ENCODE results near the gene CMPK2.

The CMPK2 gene

DNA sequence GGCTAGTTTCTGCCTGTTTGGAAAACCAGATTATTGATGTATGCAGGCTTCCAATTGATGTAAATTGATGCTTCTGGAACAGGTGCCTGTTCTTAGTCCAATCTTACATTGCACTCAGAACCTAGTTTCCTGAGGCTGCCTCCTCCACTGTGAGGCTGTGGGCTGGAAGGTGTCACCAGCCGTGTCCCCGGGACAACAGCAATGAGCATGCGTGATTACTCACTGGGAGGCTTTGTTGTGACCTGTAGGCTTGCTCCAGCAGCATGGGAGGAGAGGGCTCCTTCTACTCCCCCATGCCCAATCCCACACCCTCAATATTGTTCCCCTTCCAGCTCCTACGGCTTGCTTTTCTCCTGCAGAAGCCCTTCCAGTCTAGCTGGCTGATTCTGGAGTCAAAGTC, 23.0 kb upstream of the CMPK2 start:
- Histone ChIP-seq H3K27ac (ENCODE audit: extremely low read depth, low read depth, low read length) (no peak overlapping the region), H3K4me3 (ENCODE audit: low read depth, low read length) (no peak overlapping the region), H3K9me3 (ENCODE audit: control insufficient read depth, insufficient read depth, low read depth, low read length) (no peaks in the 10 kb centered on the region), H3K4me1 (ENCODE audit: control insufficient read depth, insufficient read depth, low read length) (no peaks in the 10 kb centered on the region), H3K36me3 (ENCODE audit: control insufficient read depth in 2 of 2, insufficient read depth in 1 of 2, low read length in 2 of 2) (no peaks in the 10 kb centered on the region)
- TF ChIP-seq SP7 (tag by site-specific recombination; IDR thresholded peaks at IDR 0.05), result no peak
- TF ChIP-seq HOXD13 (CRISPR knock-in tag; IDR thresholded peaks at IDR 0.05; ENCODE audit: borderline replicate concordance), result no peak
- no peak for TF ChIP-seq ZNF580 (tag by site-specific recombination; IDR thresholded peaks at IDR 0.05)
- no peak for TF ChIP-seq ZNF521 (tag by site-specific recombination; IDR thresholded peaks at IDR 0.05)
- TF ChIP-seq ZSCAN16 (tag by site-specific recombination; IDR thresholded peaks at IDR 0.05), result no peak
- TF ChIP-seq ZNF140 (tag by site-specific recombination; IDR thresholded peaks at IDR 0.05), result no peak
- no peak for TF ChIP-seq ZNF600 (tag by site-specific recombination; IDR thresholded peaks at IDR 0.05)
- no peak for TF ChIP-seq ZSCAN23 (tag by site-specific recombination; IDR thresholded peaks at IDR 0.05)
- no peak for TF ChIP-seq ZNF621 (tag by site-specific recombination; IDR thresholded peaks at IDR 0.05)
- no peak for TF ChIP-seq ZFP37 (tag by site-specific recombination; IDR thresholded peaks at IDR 0.05)
- no peak for TF ChIP-seq ZNF518A (tag by site-specific recombination; conservative IDR thresholded peaks at IDR 0.05; ENCODE audit: low read depth)
- TF ChIP-seq TRIM28 (IDR thresholded peaks at IDR 0.05; ENCODE audit: borderline replicate concordance, low read length), result no peak
- no peak for TF ChIP-seq ZBTB20 (tag by site-specific recombination; IDR thresholded peaks at IDR 0.05)
- TF ChIP-seq ZNF19 (tag by site-specific recombination; IDR thresholded peaks at IDR 0.05; ENCODE audit: low read depth), result no peak
- POLR2A ChIA-PET, result no interaction called here
- CTCF ChIA-PET, result interaction anchor here (0.6 to 0.8 kb wide), 2 partner anchors 28 to 139 kb away, joined by 3 read pairs; no protein-coding TSS in a partner anchor

- CTCF ChIA-PET, result interaction anchor here (0.6 to 1.2 kb wide), 6 partner anchors 9 to 157 kb away, joined by 3 to 5 read pairs (median 3); partner anchors contain the start of gene RNF144A
- no peak overlapping the region for H3K4me3 ChIP-seq (ENCODE audit: low read depth, low read length)
- no peaks in the 10 kb centered on the region for H3K9me3 ChIP-seq (ENCODE audit: control insufficient read depth, insufficient read depth, low read depth, low read length)
- POLR2A ChIA-PET, result no interaction called here
- H3K4me1 ChIP-seq (ENCODE audit: control insufficient read depth, insufficient read depth, low read length), result no peaks in the 10 kb centered on the region
- no peaks in the 10 kb centered on the region for H3K36me3 ChIP-seq (ENCODE audit: control insufficient read depth in 2 of 2, insufficient read depth in 1 of 2, low read length in 2 of 2)
- no peak overlapping the region for H3K27ac ChIP-seq (ENCODE audit: extremely low read depth, low read depth, low read length)
- TF ChIP-seq, protein P1, sequence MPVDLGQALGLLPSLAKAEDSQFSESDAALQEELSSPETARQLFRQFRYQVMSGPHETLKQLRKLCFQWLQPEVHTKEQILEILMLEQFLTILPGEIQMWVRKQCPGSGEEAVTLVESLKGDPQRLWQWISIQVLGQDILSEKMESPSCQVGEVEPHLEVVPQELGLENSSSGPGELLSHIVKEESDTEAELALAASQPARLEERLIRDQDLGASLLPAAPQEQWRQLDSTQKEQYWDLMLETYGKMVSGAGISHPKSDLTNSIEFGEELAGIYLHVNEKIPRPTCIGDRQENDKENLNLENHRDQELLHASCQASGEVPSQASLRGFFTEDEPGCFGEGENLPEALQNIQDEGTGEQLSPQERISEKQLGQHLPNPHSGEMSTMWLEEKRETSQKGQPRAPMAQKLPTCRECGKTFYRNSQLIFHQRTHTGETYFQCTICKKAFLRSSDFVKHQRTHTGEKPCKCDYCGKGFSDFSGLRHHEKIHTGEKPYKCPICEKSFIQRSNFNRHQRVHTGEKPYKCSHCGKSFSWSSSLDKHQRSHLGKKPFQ (tag by site-specific recombination; IDR thresholded peaks at IDR 0.05), result no peak
- TF ChIP-seq ZNF133 (tag by site-specific recombination; IDR thresholded peaks at IDR 0.05), result no peak
- TF ChIP-seq ZNF585B (tag by site-specific recombination; IDR thresholded peaks at IDR 0.05), result no peak
- TF ChIP-seq ZNF335 (tag by site-specific recombination; conservative IDR thresholded peaks at IDR 0.05), result no peak
- TF ChIP-seq ZNF2 (tag by site-specific recombination; IDR thresholded peaks at IDR 0.05), result no peak
- no peak for TF ChIP-seq ZNF433 (tag by site-specific recombination; IDR thresholded peaks at IDR 0.05; ENCODE audit: low read depth)
- TF ChIP-seq SETDB1 (IDR thresholded peaks at IDR 0.05; ENCODE audit: insufficient read length, low read length), result no peak
- TF ChIP-seq, protein P2, sequence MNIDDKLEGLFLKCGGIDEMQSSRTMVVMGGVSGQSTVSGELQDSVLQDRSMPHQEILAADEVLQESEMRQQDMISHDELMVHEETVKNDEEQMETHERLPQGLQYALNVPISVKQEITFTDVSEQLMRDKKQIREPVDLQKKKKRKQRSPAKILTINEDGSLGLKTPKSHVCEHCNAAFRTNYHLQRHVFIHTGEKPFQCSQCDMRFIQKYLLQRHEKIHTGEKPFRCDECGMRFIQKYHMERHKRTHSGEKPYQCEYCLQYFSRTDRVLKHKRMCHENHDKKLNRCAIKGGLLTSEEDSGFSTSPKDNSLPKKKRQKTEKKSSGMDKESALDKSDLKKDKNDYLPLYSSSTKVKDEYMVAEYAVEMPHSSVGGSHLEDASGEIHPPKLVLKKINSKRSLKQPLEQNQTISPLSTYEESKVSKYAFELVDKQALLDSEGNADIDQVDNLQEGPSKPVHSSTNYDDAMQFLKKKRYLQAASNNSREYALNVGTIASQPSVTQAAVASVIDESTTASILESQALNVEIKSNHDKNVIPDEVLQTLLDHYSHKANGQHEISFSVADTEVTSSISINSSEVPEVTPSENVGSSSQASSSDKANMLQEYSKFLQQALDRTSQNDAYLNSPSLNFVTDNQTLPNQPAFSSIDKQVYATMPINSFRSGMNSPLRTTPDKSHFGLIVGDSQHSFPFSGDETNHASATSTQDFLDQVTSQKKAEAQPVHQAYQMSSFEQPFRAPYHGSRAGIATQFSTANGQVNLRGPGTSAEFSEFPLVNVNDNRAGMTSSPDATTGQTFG (tag by site-specific recombination; IDR thresholded peaks at IDR 0.05; ENCODE audit: borderline replicate concordance), result no peak
- no peak for TF ChIP-seq KLF10 (tag by site-specific recombination; IDR thresholded peaks at IDR 0.05)
- no peak for TF ChIP-seq ZNF510 (tag by site-specific recombination; IDR thresholded peaks at IDR 0.05; ENCODE audit: insufficient replicate concordance)
- no peak for TF ChIP-seq SP3 (tag by site-specific recombination; IDR thresholded peaks at IDR 0.05)
- TF ChIP-seq ZNF792 (tag by site-specific recombination; IDR thresholded peaks at IDR 0.05), result no peak
- no peak for TF ChIP-seq ZNF555 (tag by site-specific recombination; conservative IDR thresholded peaks at IDR 0.05)
- TF ChIP-seq ZNF843 (tag by site-specific recombination; IDR thresholded peaks at IDR 0.05), result no peak
These were observed 22.1 kb upstream of the CMPK2 start for GRCh38 chr2:6887751-6888192.

Data from HEK293 (cell line).